Stimulated activated CD4-positive, alpha-beta T cell treated with anti-CD3 and anti-CD28 coated beads, TNF-alpha, amount 100 ng/mL, for 1 hour (primary cell): Measurements from ENCODE around the gene FAM162A.

Experiments
- DNase-seq, 3 donors: peaks; one replicate each; pipeline ENCODE4 v3.0.0-alpha.2; 2020; ENCODE audit warnings: low read depth in 3 of 3, low spot score in 1 of 3

FAM162A gene

GRCh38 chr3:122387709-122388108 lies 3.7 kb downstream of the FAM162A start:
- DNase-seq, result no peak

- DNase-seq, result no peak
These were observed 5.2 kb downstream of the FAM162A start for GRCh38 chr3:122389197-122389596.

- DNase-seq, result no peak
These were observed 5.9 kb downstream of the FAM162A start for GRCh38 chr3:122389892-122390291.

- no peak for DNase-seq
These were observed 6.7 kb downstream of the FAM162A start for GRCh38 chr3:122390665-122391064.

- no peak for DNase-seq
These were observed 7.9 kb downstream of the FAM162A start for GRCh38 chr3:122391681-122392446.

- no peak for DNase-seq
These were observed 9.2 kb downstream of the FAM162A start for GRCh38 chr3:122392868-122393844.

- DNase-seq, result no peak
These were observed 10.2 kb downstream of the FAM162A start for GRCh38 chr3:122394173-122394572.

GRCh38 chr3:122395582-122395981 lies 11.6 kb downstream of the FAM162A start:
- DNase-seq, result no peak

- DNase-seq, result no peak
These were observed 12.5 kb downstream of the FAM162A start for GRCh38 chr3:122396511-122396910.

- no peak for DNase-seq
These were observed 13.2 kb downstream of the FAM162A start for GRCh38 chr3:122397201-122397600.

GRCh38 chr3:122398920-122399319 lies 14.9 kb downstream of the FAM162A start:
- no peak for DNase-seq

- DNase-seq, result no peak
These were observed 19.5 kb downstream of the FAM162A start for GRCh38 chr3:122403489-122403888.

GRCh38 chr3:122405015-122405414 lies 21.0 kb downstream of the FAM162A start:
- no peak for DNase-seq

GRCh38 chr3:122406198-122406597 lies 22.2 kb downstream of the FAM162A start:
- no peak for DNase-seq

GRCh38 chr3:122407946-122408345 lies 24.0 kb downstream of the FAM162A start:
- DNase-seq, result no peak

- no peak for DNase-seq
These were observed 25.5 kb downstream of the FAM162A start for GRCh38 chr3:122409446-122409845.

GRCh38 chr3:122410111-122410510 lies 26.1 kb downstream of the FAM162A start:
- no peak for DNase-seq

- no peak for DNase-seq
These were observed 26.7 kb downstream of the FAM162A start for GRCh38 chr3:122410639-122411038.

GRCh38 chr3:122414391-122414790 lies 30.4 kb downstream of the FAM162A start:
- no peak for DNase-seq

- DNase-seq, result peak in 1 of 3 donors; percentile 19
These were observed 31.2 kb downstream of the FAM162A start for GRCh38 chr3:122415104-122415744.
